Bronchial epithelial cell (primary cell): ENCODE results near the gene KLHL22. TPM values are rescaled to one million over a fixed set of nuclear protein-coding genes. Genes with fewer than 3 reads are reported as not detected.
"Not testable (repeated sequence)": the region's sequence is repeated elsewhere in the genome, so short reads cannot be mapped to it uniquely, and the experiment has no call there.

Experiments used
- DNase-seq: peaks from one replicate; pipeline ENCODE4 v3.0.0-alpha.2; 2010; ENCODE audit warnings: low read depth
- FAIRE-seq: peaks from 2 replicates; lab custom pipeline; 2011; peaks lifted over from hg19 to GRCh38; lab: Jason Lieb, UNC
- H3K27me3 ChIP-seq: 2 replicates; pipeline ENCODE4 v1.5.1; 2011; ENCODE audit warnings: low read length; ENCODE audit not compliant: control insufficient read depth, insufficient read depth
- H3K36me3 ChIP-seq: 2 replicates; pipeline ENCODE4 v1.5.1; 2011; ENCODE audit warnings: low read length; ENCODE audit not compliant: control insufficient read depth, insufficient read depth
- H3K4me3 ChIP-seq: 2 replicates; pipeline ENCODE4 v1.5.1; 2011; ENCODE audit warnings: mild to moderate bottlenecking, low read depth, low read length, control low read depth
- total RNA-seq: library from RNA; depleted of rRNA; stranded (reverse); fragments of >200 nt; gene quantifications from 2 replicates; pipeline ENCODE4 v1.2.1, GENCODE V29; 2014
- TF ChIP-seq, protein P1 (sequence below): IDR thresholded peaks from 2 replicates; pipeline ENCODE4 v1.5.1; 2011; ENCODE audit warnings: mild to moderate bottlenecking, moderate library complexity, low read length, control low read depth, inconsistent platforms; ENCODE audit not compliant: insufficient read depth, severe bottlenecking

KLHL22 gene, protein sequence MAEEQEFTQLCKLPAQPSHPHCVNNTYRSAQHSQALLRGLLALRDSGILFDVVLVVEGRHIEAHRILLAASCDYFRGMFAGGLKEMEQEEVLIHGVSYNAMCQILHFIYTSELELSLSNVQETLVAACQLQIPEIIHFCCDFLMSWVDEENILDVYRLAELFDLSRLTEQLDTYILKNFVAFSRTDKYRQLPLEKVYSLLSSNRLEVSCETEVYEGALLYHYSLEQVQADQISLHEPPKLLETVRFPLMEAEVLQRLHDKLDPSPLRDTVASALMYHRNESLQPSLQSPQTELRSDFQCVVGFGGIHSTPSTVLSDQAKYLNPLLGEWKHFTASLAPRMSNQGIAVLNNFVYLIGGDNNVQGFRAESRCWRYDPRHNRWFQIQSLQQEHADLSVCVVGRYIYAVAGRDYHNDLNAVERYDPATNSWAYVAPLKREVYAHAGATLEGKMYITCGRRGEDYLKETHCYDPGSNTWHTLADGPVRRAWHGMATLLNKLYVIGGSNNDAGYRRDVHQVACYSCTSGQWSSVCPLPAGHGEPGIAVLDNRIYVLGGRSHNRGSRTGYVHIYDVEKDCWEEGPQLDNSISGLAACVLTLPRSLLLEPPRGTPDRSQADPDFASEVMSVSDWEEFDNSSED
- 15.7 and 17.1 TPM in 2 replicates for total RNA-seq

DNA sequence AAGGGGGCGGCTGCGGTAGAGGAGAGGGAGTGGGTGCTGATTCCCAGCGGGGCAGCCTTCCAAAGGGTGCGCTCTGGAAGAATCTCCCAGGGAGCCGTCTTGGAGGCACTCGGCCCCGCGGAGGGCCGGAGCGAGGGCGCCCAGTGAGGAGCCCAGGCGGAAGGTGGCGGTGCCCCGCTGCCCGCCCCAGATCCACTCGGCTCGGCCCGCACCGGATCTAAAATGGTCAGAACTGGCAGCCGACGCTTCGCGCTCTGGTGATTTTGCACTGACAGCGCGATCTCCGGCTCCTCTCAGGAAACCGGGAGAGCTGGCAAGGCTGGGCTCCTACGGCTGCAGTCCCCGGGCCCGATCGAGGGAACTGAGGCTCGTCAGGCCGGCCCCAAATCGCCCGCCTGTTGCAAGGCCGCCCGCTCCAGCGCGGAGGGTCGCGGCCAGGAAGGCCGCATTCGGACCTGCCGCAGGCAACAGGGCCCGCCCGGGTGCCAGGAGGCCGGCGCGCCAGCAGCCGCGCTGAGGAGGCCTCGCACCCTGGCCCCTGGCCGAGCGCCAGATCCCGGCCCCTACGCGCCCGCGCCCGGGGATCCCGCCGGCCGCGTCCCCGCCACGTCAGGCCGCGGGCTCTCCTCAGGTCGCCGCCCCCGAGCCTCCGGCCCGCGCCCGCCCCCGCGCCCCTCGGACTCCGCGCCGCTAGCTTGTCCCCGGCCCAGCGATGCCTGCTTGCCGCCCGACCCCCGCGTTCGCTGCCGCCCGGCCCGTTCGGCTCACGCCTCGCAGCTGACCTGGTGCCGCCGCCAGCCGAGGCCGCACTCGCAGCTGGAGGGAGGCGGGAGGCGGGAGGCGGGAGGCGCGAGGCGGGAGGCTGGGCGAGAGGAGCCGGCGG, at the start of gene KLHL22:
TSS of gene KLHL22 (minus strand) at position 818 of the 883 bp plus-strand sequence. CDS start 6,584 bp downstream, outside the sequence.
- Histone ChIP-seq H3K36me3 (no peaks in the 10 kb centered on the region), H3K4me3 (peak within 1 kb of the TSS; percentile 70), H3K27me3 (no peaks in the 10 kb centered on the region)
- TF ChIP-seq, protein P1, sequence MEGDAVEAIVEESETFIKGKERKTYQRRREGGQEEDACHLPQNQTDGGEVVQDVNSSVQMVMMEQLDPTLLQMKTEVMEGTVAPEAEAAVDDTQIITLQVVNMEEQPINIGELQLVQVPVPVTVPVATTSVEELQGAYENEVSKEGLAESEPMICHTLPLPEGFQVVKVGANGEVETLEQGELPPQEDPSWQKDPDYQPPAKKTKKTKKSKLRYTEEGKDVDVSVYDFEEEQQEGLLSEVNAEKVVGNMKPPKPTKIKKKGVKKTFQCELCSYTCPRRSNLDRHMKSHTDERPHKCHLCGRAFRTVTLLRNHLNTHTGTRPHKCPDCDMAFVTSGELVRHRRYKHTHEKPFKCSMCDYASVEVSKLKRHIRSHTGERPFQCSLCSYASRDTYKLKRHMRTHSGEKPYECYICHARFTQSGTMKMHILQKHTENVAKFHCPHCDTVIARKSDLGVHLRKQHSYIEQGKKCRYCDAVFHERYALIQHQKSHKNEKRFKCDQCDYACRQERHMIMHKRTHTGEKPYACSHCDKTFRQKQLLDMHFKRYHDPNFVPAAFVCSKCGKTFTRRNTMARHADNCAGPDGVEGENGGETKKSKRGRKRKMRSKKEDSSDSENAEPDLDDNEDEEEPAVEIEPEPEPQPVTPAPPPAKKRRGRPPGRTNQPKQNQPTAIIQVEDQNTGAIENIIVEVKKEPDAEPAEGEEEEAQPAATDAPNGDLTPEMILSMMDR = no peak
- no peak for FAIRE-seq
- DNase-seq = no peak

DNA sequence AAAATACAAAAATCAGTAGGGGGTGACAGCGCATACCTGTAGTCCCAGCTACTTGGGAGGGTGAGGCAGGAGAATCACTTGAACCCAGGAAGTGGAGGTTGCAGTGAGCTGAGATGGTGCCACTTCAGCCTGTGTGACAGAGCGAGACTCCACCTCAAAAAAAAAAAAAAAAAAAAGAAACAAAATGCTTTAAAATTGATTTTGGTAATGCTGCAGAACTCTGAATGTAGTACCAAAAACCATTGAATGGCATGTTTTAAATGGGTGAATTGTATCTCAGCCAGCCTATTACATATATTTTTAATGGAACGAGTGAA, 49.7 kb upstream of the KLHL22 start:
- not testable (repeated sequence) for FAIRE-seq, H3K27me3 ChIP-seq, DNase-seq, H3K36me3 ChIP-seq, H3K4me3 ChIP-seq

DNA sequence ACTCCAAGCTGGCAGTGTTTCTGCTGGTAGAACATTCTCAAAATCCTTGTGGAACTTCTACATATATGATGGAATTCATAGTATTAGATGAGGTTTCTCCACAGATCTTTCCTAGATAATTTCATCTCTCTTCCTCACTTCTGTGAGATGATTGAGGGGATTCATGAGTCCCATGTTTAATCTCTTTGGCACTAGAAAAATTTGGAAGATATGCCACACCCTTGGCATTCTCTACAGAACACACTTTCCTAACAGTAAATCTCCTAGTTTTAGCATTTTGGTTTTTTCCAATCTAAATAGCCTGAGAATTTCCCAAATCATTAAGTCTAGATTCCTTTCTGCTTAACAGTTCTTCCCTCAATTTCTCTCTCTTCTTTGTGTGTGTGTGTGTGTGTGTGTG, 47.1 kb upstream of the KLHL22 start:
- no peak overlapping the region for H3K4me3 ChIP-seq
- no peak for FAIRE-seq
- TF ChIP-seq, protein P1 = no peak
- H3K27me3 ChIP-seq = no peaks in the 10 kb centered on the region
- peaks cover 7% of the 10 kb centered on the region for H3K36me3 ChIP-seq
- no peak for DNase-seq

DNA sequence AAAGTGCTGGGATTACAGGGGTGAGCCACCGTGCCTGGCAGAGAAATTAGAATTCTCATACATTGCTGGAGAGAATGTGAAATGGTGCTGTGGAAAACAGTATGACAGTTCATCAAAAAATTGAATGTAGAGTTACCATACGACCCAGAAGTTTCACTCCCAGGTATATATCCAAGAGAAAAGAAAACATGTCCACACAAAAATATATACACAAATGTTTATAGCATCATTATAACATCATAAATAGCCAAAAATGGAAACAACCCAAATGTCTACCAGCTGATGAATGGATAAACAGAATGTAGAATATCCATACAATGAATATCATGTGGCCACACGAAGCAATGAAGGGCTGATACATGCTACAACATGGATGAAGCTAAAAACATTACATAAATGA, 46.5 kb upstream of the KLHL22 start:
- Histone ChIP-seq H3K36me3 (peaks cover 14% of the 10 kb centered on the region), H3K27me3 (no peaks in the 10 kb centered on the region), H3K4me3 (no peak overlapping the region)
- FAIRE-seq = no peak
- no peak for DNase-seq
- TF ChIP-seq, protein P1 = no peak

DNA sequence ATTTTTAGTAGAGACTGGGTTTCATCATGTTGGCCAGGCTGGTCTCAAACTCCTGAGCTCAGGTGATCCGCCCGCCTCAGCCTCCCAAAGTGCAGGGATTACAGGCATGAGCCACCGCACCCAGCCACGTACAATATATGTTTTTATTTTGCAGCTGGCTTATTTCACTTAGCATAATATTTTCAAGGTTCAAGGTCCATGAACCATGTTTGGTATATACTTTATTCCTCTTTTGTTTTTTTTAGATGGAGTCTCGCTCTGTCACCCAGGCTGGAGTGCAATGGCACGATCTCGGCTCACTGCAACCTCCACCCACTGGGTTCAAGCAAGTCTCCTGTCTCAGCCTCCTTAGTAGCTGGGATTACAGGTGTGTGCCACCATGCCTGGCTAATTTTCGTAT, 43.3 kb upstream of the KLHL22 start:
- H3K4me3 ChIP-seq, DNase-seq, H3K27me3 ChIP-seq, FAIRE-seq: not testable (repeated sequence)
- peaks cover 23% of the 10 kb centered on the region for H3K36me3 ChIP-seq

DNA sequence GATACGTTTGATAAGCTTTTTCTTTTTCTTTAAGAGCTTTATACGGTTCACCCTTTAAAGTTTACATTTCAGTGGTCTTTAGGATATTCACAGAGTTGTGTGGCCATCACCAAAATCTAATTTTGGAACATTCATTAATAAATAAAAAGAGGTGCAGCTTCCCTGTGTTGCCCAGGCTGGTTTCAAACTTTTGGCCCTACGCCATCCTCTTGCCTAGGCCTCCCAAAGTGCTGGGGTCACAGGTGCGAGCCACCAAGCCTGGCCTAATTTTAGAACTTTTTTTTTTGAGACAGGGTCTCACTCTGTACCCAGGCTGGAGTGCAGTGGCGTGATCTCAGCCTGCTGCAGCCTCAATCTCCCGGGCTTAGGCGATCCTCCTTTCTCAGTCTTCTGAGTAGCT, 42.4 kb upstream of the KLHL22 start:
- Histone ChIP-seq H3K4me3 (no peak overlapping the region), H3K36me3 (peaks cover 23% of the 10 kb centered on the region), H3K27me3 (no peaks in the 10 kb centered on the region)
- DNase-seq (no peak), FAIRE-seq (no peak)
- TF ChIP-seq, protein P1 = no peak
